WTC11 (cell line): ENCODE results near the gene NCKAP5. TPM values are rescaled to one million over a fixed set of nuclear protein-coding genes. Genes with fewer than 3 reads are reported as not detected.

Experiments
- ATAC-seq: fragments of 200-7000 bp; cut with Tn5 transposase; 2 replicates; pipeline ENCODE4 v1.10.0; 2021; ENCODE audit warnings: mild to moderate bottlenecking, moderate library complexity
- CTCF ChIA-PET: fragments of 300-600 bp; sonication (Branson Sonifier 250); formaldehyde crosslinking; loops from one replicate; lab custom pipeline; 2021; ENCODE audit warnings: antibody characterized with exemption; lab: Charles Lee
- POLR2A ChIA-PET: fragments of 350-600 bp; sonication (Branson Sonifier 250); formaldehyde crosslinking; loops from one replicate; lab custom pipeline; 2021; ENCODE audit warnings: antibody characterized with exemption; lab: Charles Lee
- DNase-seq: peaks from one replicate; pipeline ENCODE4 v3.0.0; 2021; ENCODE audit warnings: low spot score
- H3K27ac Mint-ChIP-seq: 2 replicates; pipeline ENCODE4 v1.8.0; 2021; ENCODE audit warnings: mixed read lengths
- H3K27me3 Mint-ChIP-seq: 2 replicates; pipeline ENCODE4 v1.8.0; 2021; ENCODE audit warnings: low read depth, mild to moderate bottlenecking, moderate library complexity, mixed read lengths
- H3K36me3 Mint-ChIP-seq: 2 replicates; pipeline ENCODE4 v1.8.0; 2021; ENCODE audit warnings: mixed read lengths
- H3K4me1 Mint-ChIP-seq: 2 replicates; pipeline ENCODE4 v1.8.0; 2022; ENCODE audit warnings: mixed read lengths
- H3K4me3 Mint-ChIP-seq: 2 replicates; pipeline ENCODE4 v1.8.0; 2021; ENCODE audit warnings: mild to moderate bottlenecking, moderate library complexity, mixed read lengths
- H3K9me3 Mint-ChIP-seq: 2 replicates; pipeline ENCODE4 v1.8.0; 2021; ENCODE audit warnings: mixed read lengths
- ATF1 ChIP-seq: sonication (generic); formaldehyde crosslinking; IDR thresholded peaks from 2 replicates; pipeline ENCODE4 v1.8.1; 2023; ENCODE audit warnings: mild to moderate bottlenecking, moderate library complexity, missing genetic modification reagents
- ATF3 ChIP-seq: sonication (generic); formaldehyde crosslinking; conservative IDR thresholded peaks from 2 replicates; pipeline ENCODE4 v1.8.1; 2022; ENCODE audit warnings: mild to moderate bottlenecking, missing genetic modification reagents
- E2F5 ChIP-seq: sonication (generic); formaldehyde crosslinking; IDR thresholded peaks from 2 replicates; pipeline ENCODE4 v1.8.1; 2022; ENCODE audit warnings: mild to moderate bottlenecking, moderate library complexity, missing genetic modification reagents
- MLX ChIP-seq: sonication (generic); formaldehyde crosslinking; IDR thresholded peaks from 2 replicates; pipeline ENCODE4 v1.8.1; 2023; ENCODE audit warnings: mild to moderate bottlenecking, missing genetic modification reagents, moderate library complexity
- SP1 ChIP-seq: sonication (generic); formaldehyde crosslinking; conservative IDR thresholded peaks from 2 replicates; pipeline ENCODE4 v1.8.1; 2022; ENCODE audit warnings: missing genetic modification reagents
- USF1 ChIP-seq: sonication (generic); formaldehyde crosslinking; IDR thresholded peaks from 2 replicates; pipeline ENCODE4 v1.8.0; 2022; ENCODE audit warnings: mild to moderate bottlenecking, missing genetic modification reagents
- ZMAT4 ChIP-seq: fragments of 250-450 bp; sonication (Bioruptor Pico); IDR thresholded peaks from 2 replicates; pipeline ENCODE4 v1.9.0; 2021; ENCODE audit warnings: mild to moderate bottlenecking
- ZNF219 ChIP-seq: sonication (generic); formaldehyde crosslinking; IDR thresholded peaks from 2 replicates; pipeline ENCODE4 v1.8.0; 2023; ENCODE audit warnings: missing genetic modification reagents, mild to moderate bottlenecking, borderline replicate concordance
- ZNF263 ChIP-seq: sonication (generic); formaldehyde crosslinking; IDR thresholded peaks from 2 replicates; pipeline ENCODE4 v1.8.1; 2022; ENCODE audit warnings: low read depth, mild to moderate bottlenecking, moderate library complexity, missing genetic modification reagents
- ZNF281 ChIP-seq: sonication (generic); formaldehyde crosslinking; IDR thresholded peaks from 2 replicates; pipeline ENCODE4 v1.8.0; 2023; ENCODE audit warnings: mild to moderate bottlenecking, missing genetic modification reagents
- total RNA-seq: library from RNA; stranded (reverse); gene quantifications from 3 replicates; pipeline ENCODE4 v1.2.3, GENCODE V29; 2021
- TF ChIP-seq, protein P1 (sequence below): fragments of 250-450 bp; sonication (Bioruptor Pico); IDR thresholded peaks from 2 replicates; pipeline ENCODE4 v2.1.2; 2022; ENCODE audit warnings: mild to moderate bottlenecking, moderate library complexity
- TF ChIP-seq, protein P2 (sequence below): sonication (generic); formaldehyde crosslinking; IDR thresholded peaks from 2 replicates; pipeline ENCODE4 v1.8.1; 2023; ENCODE audit warnings: mild to moderate bottlenecking, moderate library complexity, missing genetic modification reagents
- TF ChIP-seq, protein P3 (sequence below): sonication (generic); formaldehyde crosslinking; IDR thresholded peaks from 2 replicates; pipeline ENCODE4 v1.8.1; 2022; ENCODE audit warnings: low read depth, mild to moderate bottlenecking, moderate library complexity, missing genetic modification reagents, borderline replicate concordance

NCKAP5 gene
- total RNA-seq, 1 experiment from 2014 or later, result 0.55 TPM

DNA sequence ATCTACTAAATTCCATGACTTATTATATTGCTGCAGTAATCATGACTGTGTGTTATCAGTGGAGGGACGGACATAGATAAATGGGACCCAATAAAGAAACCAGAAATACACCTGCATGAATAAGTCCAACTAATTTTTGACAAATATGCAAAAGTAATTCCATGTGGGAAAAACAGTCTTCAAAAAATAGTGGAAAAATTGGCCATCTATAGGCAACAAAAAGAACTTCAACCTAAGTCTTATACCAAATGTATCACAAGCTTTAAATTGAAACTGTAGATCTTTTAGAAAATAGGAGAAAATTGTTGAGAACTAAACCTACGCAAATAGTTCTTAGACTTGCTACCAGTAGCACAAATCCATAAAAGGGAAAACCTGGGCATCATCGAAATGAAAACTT lies 376.2 kb downstream of the NCKAP5 start:
- Mint-ChIP-seq H3K27ac (no peak overlapping the region), H3K27me3 (no peaks in the 10 kb centered on the region), H3K36me3 (peaks cover 9% of the 10 kb centered on the region), H3K4me1 (no peaks in the 10 kb centered on the region), H3K9me3 (peaks cover 31% of the 10 kb centered on the region), H3K4me3 (no peak overlapping the region)
- no peak for ATAC-seq
- POLR2A ChIA-PET, result no interaction called here
- no peak for DNase-seq
- TF ChIP-seq, protein P1, sequence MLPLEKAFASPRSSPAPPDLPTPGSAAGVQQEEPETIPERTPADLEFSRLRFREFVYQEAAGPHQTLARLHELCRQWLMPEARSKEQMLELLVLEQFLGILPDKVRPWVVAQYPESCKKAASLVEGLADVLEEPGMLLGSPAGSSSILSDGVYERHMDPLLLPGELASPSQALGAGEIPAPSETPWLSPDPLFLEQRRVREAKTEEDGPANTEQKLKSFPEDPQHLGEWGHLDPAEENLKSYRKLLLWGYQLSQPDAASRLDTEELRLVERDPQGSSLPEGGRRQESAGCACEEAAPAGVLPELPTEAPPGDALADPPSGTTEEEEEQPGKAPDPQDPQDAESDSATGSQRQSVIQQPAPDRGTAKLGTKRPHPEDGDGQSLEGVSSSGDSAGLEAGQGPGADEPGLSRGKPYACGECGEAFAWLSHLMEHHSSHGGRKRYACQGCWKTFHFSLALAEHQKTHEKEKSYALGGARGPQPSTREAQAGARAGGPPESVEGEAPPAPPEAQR (CRISPR knock-in tag), result no peak
- TF ChIP-seq ZMAT4 (CRISPR knock-in tag), result no peak
- no peak for TF ChIP-seq ZNF219 (CRISPR knock-in tag)
- no peak for TF ChIP-seq ZNF263 (CRISPR knock-in tag)
- no peak for TF ChIP-seq ATF1 (CRISPR knock-in tag)
- TF ChIP-seq ZNF281 (CRISPR knock-in tag), result no peak
- no peak for TF ChIP-seq E2F5 (CRISPR knock-in tag)
- TF ChIP-seq, protein P2, sequence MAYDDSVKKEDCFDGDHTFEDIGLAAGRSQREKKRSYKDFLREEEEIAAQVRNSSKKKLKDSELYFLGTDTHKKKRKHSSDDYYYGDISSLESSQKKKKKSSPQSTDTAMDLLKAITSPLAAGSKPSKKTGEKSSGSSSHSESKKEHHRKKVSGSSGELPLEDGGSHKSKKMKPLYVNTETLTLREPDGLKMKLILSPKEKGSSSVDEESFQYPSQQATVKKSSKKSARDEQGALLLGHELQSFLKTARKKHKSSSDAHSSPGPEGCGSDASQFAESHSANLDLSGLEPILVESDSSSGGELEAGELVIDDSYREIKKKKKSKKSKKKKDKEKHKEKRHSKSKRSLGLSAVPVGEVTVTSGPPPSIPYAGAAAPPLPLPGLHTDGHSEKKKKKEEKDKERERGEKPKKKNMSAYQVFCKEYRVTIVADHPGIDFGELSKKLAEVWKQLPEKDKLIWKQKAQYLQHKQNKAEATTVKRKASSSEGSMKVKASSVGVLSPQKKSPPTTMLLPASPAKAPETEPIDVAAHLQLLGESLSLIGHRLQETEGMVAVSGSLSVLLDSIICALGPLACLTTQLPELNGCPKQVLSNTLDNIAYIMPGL, result no peak
- TF ChIP-seq USF1, result no peak
- no peak for TF ChIP-seq ATF3 (CRISPR knock-in tag)
- no peak for TF ChIP-seq SP1
- TF ChIP-seq, protein P3, sequence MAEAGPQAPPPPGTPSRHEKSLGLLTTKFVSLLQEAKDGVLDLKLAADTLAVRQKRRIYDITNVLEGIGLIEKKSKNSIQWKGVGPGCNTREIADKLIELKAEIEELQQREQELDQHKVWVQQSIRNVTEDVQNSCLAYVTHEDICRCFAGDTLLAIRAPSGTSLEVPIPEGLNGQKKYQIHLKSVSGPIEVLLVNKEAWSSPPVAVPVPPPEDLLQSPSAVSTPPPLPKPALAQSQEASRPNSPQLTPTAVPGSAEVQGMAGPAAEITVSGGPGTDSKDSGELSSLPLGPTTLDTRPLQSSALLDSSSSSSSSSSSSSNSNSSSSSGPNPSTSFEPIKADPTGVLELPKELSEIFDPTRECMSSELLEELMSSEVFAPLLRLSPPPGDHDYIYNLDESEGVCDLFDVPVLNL (CRISPR knock-in tag), result no peak
- no peak for TF ChIP-seq MLX (CRISPR knock-in tag)
- CTCF ChIA-PET, result interaction anchor here (0.6 kb wide), 1 partner anchor 646 kb away, joined by 3 read pairs; no protein-coding TSS in a partner anchor

- no peak for ATAC-seq
- H3K4me1 Mint-ChIP-seq, result peaks cover 5% of the 10 kb centered on the region
- no peaks in the 10 kb centered on the region for H3K27me3 Mint-ChIP-seq
- POLR2A ChIA-PET, result no interaction called here
- H3K36me3 Mint-ChIP-seq, result no peaks in the 10 kb centered on the region
- no peak for DNase-seq
- H3K4me3 Mint-ChIP-seq, result no peak overlapping the region
- no peak overlapping the region for H3K27ac Mint-ChIP-seq
- peaks cover 7% of the 10 kb centered on the region; the same call in 1 of the 2 replicates for H3K9me3 Mint-ChIP-seq
- CTCF ChIA-PET, result no interaction called here
- no peak for TF ChIP-seq ZNF263 (CRISPR knock-in tag)
Observed at GRCh38 chr2:133177196-133177595, 391.1 kb downstream of the NCKAP5 start.
